B cell (primary cell): ENCODE results near the gene TMEM229A.

Experiments used
- CTCF ChIP-seq: fragments of 200-600 bp; IDR thresholded peaks from one replicate; pipeline ENCODE4 v1.8.0; 2022; ENCODE audit warnings: antibody characterized with exemption, mild to moderate bottlenecking
- EZH2 ChIP-seq: IDR thresholded peaks from 2 replicates; pipeline ENCODE4 v1.6.1; 2012; ENCODE audit warnings: borderline replicate concordance, low read depth, mild to moderate bottlenecking, moderate library complexity, low read length; ENCODE audit not compliant: insufficient read depth, poor library complexity, severe bottlenecking

DNA sequence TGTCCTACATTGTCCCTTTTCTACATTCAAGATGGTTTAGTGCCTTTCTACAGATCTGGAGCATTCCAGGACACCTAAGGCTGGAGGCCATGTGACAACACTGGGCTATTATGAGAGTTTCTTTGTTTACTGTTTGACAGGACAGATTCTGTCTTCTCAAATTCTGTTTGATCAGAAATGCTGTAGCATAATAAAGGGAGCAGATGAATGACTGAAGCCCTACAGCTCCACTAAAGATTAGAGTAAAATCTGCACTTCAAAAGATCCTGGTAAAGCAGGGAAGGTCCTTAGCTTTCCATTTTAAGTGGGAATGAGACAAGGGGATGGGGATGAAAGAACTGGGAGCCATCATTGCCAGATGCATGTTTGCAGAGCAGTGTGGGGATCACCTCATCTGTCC lies 38.4 kb downstream of the TMEM229A start:
- TF ChIP-seq CTCF = no peak
- TF ChIP-seq EZH2 = no peak
